Breast epithelium (tissue), 4 donors: ENCODE data around the gene CDH16. TPM values are rescaled to one million over a fixed set of nuclear protein-coding genes. Genes with fewer than 3 reads are reported as not detected.

Experiments used
- DNase-seq, 2 donors: peaks; one replicate each; pipeline ENCODE4 v3.0.0-alpha.2; 2019; ENCODE audit warnings: low spot score in 2 of 2
- H3K27ac ChIP-seq, 2 donors: fragments of 200-600 bp; sonication (generic) in 1 of 2; one replicate each; pipeline ENCODE4 v1.5.1; 2016 to 2019; ENCODE audit warnings: mild to moderate bottlenecking in 1 of 2
- H3K27me3 ChIP-seq, 2 donors: fragments of 200-600 bp; sonication (generic) in 1 of 2; one replicate each; pipeline versions ENCODE4 v1.5.1 to v1.6.0; 2017 to 2019; ENCODE audit warnings: control low read depth in 1 of 2, mild to moderate bottlenecking in 1 of 2
- H3K36me3 ChIP-seq: fragments of 200-600 bp; one replicate; pipeline ENCODE4 v1.5.1; 2019
- H3K4me1 ChIP-seq, 2 donors: fragments of 200-600 bp; sonication (generic); one replicate each; pipeline ENCODE4 v1.5.1; 2016 to 2019; ENCODE audit warnings: control low read depth in 1 of 2
- H3K4me3 ChIP-seq, 3 donors: fragments of 200-600 bp; sonication (generic); 1 replicate in 2 of 3; 2 replicates in 1 of 3; pipeline ENCODE4 v1.5.1; 2016 to 2019; ENCODE audit warnings: mild to moderate bottlenecking in 3 of 3, moderate library complexity in 2 of 3
- H3K9me3 ChIP-seq, 2 donors: fragments of 200-600 bp; sonication (generic) in 1 of 2; one replicate each; pipeline ENCODE4 v1.5.1; 2016 to 2019; ENCODE audit warnings: control low read depth in 1 of 2
- CTCF ChIP-seq, 3 donors: fragments of 450-650 bp; IDR thresholded peaks; one replicate each; pipeline ENCODE4 v1.5.1; 2016 to 2017; ENCODE audit warnings: antibody characterized with exemption in 3 of 3, mild to moderate bottlenecking in 3 of 3, moderate library complexity in 3 of 3
- POLR2A ChIP-seq: fragments of 450-650 bp; IDR thresholded peaks from one replicate; pipeline ENCODE4 v1.6.1; 2016; ENCODE audit warnings: antibody characterized with exemption, mild to moderate bottlenecking, moderate library complexity
- POLR2AphosphoS5 ChIP-seq, 3 donors: sonication (generic); formaldehyde crosslinking; IDR thresholded peaks; one replicate each; pipeline ENCODE4 v1.6.1; 2017; ENCODE audit warnings: antibody characterized with exemption in 3 of 3
- intact Hi-C: fragments of 100-400 bp; cut with DNase I; formaldehyde crosslinking; loops from one replicate; pipeline ENCODE4 v1.15.1; 2023; ENCODE audit warnings: low total_unique reads
- total RNA-seq, 3 donors: library from RNA; depleted of rRNA; stranded (reverse); fragments of >200 nt; gene quantifications; one replicate each; pipeline ENCODE4 v1.1.0, GENCODE V29; 2016

The CDH16 gene, protein sequence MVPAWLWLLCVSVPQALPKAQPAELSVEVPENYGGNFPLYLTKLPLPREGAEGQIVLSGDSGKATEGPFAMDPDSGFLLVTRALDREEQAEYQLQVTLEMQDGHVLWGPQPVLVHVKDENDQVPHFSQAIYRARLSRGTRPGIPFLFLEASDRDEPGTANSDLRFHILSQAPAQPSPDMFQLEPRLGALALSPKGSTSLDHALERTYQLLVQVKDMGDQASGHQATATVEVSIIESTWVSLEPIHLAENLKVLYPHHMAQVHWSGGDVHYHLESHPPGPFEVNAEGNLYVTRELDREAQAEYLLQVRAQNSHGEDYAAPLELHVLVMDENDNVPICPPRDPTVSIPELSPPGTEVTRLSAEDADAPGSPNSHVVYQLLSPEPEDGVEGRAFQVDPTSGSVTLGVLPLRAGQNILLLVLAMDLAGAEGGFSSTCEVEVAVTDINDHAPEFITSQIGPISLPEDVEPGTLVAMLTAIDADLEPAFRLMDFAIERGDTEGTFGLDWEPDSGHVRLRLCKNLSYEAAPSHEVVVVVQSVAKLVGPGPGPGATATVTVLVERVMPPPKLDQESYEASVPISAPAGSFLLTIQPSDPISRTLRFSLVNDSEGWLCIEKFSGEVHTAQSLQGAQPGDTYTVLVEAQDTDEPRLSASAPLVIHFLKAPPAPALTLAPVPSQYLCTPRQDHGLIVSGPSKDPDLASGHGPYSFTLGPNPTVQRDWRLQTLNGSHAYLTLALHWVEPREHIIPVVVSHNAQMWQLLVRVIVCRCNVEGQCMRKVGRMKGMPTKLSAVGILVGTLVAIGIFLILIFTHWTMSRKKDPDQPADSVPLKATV
- total RNA-seq, result not detected

GRCh38 chr16:66918803-66919568 lies at the start of gene CDH16:
CDH16 (minus strand) TSS chr16:66918885; CDS start chr16:66918065, 820 bp downstream.
- DNase-seq, result no peak
- TF ChIP-seq CTCF (IDR thresholded peaks at IDR 0.05) (no peak), POLR2A (no peak), POLR2AphosphoS5 (IDR thresholded peaks at IDR 0.05) (no peak)
- Histone ChIP-seq H3K4me1 (no peaks in the 10 kb centered on the region), H3K27ac (no peak within 1 kb of the TSS), H3K27me3 (peaks cover 0 to 12% of the 10 kb centered on the region in 2 donors), H3K4me3 (no peak within 1 kb of the TSS), H3K36me3 (no peaks in the 10 kb centered on the region), H3K9me3 (no peaks in the 10 kb centered on the region)
- intact Hi-C loops, result no loop called here

DNA sequence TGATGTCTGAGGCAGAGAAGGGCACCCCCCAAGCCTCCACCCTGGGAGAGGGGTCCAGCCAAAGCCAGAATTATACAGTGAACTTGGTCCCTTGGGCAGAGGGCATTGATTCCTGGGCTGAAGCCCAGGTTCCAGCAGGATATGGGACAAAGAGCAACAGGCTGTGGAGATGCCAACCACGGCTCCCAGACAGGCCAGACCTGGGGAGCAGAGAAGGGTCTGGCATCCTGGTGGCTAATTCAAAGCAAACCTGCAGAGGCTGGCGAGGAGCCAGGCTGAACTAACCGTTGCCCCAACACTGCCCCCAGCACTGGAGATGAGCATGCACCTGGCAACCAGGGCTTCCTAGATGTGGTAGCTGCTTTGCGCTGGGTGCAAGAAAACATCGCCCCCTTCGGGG lies 45.4 kb upstream of the CDH16 start:
- intact Hi-C loops, result loop anchor here (10.0 kb wide), 1 partner anchor 181 kb away; no protein-coding TSS in a partner anchor
- Histone ChIP-seq H3K9me3 (no peaks in the 10 kb centered on the region), H3K27me3 (no peaks in the 10 kb centered on the region), H3K4me1 (no peaks in the 10 kb centered on the region), H3K27ac (no peak overlapping the region), H3K36me3 (no peaks in the 10 kb centered on the region), H3K4me3 (no peak overlapping the region)
- DNase-seq, result no peak
- TF ChIP-seq CTCF (IDR thresholded peaks at IDR 0.05) (no peak), POLR2AphosphoS5 (IDR thresholded peaks at IDR 0.05) (no peak), POLR2A (no peak)

GRCh38 chr16:66961914-66962313 lies 43.2 kb upstream of the CDH16 start:
- no peaks in the 10 kb centered on the region for H3K36me3 ChIP-seq
- H3K4me1 ChIP-seq, result no peaks in the 10 kb centered on the region
- no peaks in the 10 kb centered on the region for H3K9me3 ChIP-seq
- DNase-seq, result peak in 1 of 2 donors; percentile 66
- TF ChIP-seq POLR2A, result no peak
- TF ChIP-seq POLR2AphosphoS5 (IDR thresholded peaks at IDR 0.05), result no peak
- TF ChIP-seq CTCF (IDR thresholded peaks at IDR 0.05), result no peak
- no peaks in the 10 kb centered on the region for H3K27me3 ChIP-seq
- H3K4me3 ChIP-seq, result no peak overlapping the region
- peak overlapping the region; percentile 8 to 43 for H3K27ac ChIP-seq
- intact Hi-C loops, result loop anchor here (10.0 kb wide), 1 partner anchor 183 kb away; no protein-coding TSS in a partner anchor

GRCh38 chr16:66961065-66961744 lies 42.5 kb upstream of the CDH16 start, which contains the start of gene CES3:
CES3 (plus strand) TSS chr16:66961266; CDS start chr16:66961308, 42 bp downstream.
- no peak for DNase-seq
- Histone ChIP-seq H3K27ac (peak within 1 kb of the TSS; percentile 35 to 43), H3K27me3 (no peaks in the 10 kb centered on the region), H3K9me3 (no peaks in the 10 kb centered on the region), H3K4me1 (no peaks in the 10 kb centered on the region), H3K4me3 (no peak within 1 kb of the TSS), H3K36me3 (no peaks in the 10 kb centered on the region)
- intact Hi-C loops, result loop anchor here (10.0 kb wide), 1 partner anchor 184 kb away; no protein-coding TSS in a partner anchor
- TF ChIP-seq POLR2A (no peak), POLR2AphosphoS5 (IDR thresholded peaks at IDR 0.05) (no peak), CTCF (IDR thresholded peaks at IDR 0.05) (peak in 2 of 3 donors; percentile 8 to 43)
